GM12878 (cell line): ENCODE data around the gene PPP1R3G.

Source experiments
- BACH1 ChIP-seq: fragments of 450-650 bp; IDR thresholded peaks from 2 replicates; pipeline ENCODE4 v1.6.1; 2017; ENCODE audit warnings: mild to moderate bottlenecking, borderline replicate concordance
- CTCF ChIP-seq, 3 experiments: IDR thresholded peaks in 2 of 3; conservative IDR thresholded peaks in 1 of 3; 2 replicates each; pipeline ENCODE4 v1.5.1; 2011; ENCODE audit warnings: low read depth in 3 of 3, low read length in 3 of 3, mild to moderate bottlenecking in 3 of 3, control low read depth in 2 of 3, moderate library complexity in 2 of 3, inconsistent platforms in 1 of 3, mixed read lengths in 1 of 3; ENCODE audit not compliant: control insufficient read depth in 2 of 3, insufficient read depth in 1 of 3; ENCODE audit errors: extremely low read depth in 1 of 3
- HCFC1 ChIP-seq: fragments of 150-350 bp; IDR thresholded peaks from 2 replicates; pipeline ENCODE4 v1.6.1; 2014; ENCODE audit warnings: low read length
- KAT2A ChIP-seq: conservative IDR thresholded peaks from 2 replicates; pipeline ENCODE4 v1.6.1; 2011; ENCODE audit warnings: low read depth, low read length; ENCODE audit not compliant: control insufficient read depth
- NRF1 ChIP-seq: conservative IDR thresholded peaks from 2 replicates; pipeline ENCODE4 v1.6.1; 2011; ENCODE audit warnings: mild to moderate bottlenecking, low read depth, low read length, improper control_type of control experiment
- POLR2A ChIP-seq: IDR thresholded peaks from 2 replicates; pipeline ENCODE4 v1.6.1; 2011; ENCODE audit warnings: low read depth, mild to moderate bottlenecking, low read length
- REST ChIP-seq: IDR thresholded peaks from 2 replicates; pipeline ENCODE4 v1.6.1; 2012; ENCODE audit warnings: mild to moderate bottlenecking, low read depth, low read length
- SMAD1 ChIP-seq: fragments of 450-650 bp; IDR thresholded peaks from 2 replicates; pipeline ENCODE4 v1.6.1; 2018; ENCODE audit warnings: mild to moderate bottlenecking, low read depth; ENCODE audit not compliant: partially characterized antibody
- TAF1 ChIP-seq: IDR thresholded peaks from 2 replicates; pipeline ENCODE4 v1.6.1; 2011; ENCODE audit warnings: mild to moderate bottlenecking, low read depth, low read length, borderline replicate concordance

- no peak for TF ChIP-seq CTCF (IDR thresholded peaks at IDR 0.05 in 2 of 3, conservative IDR thresholded peaks at IDR 0.05 in 1 of 3; ENCODE audit: control insufficient read depth in 2 of 3, extremely low read depth in 1 of 3, insufficient read depth in 1 of 3, low read depth in 3 of 3, low read length in 3 of 3)
- TF ChIP-seq BACH1, result no peak
- no peak for TF ChIP-seq TAF1
- no peak for TF ChIP-seq KAT2A
- TF ChIP-seq POLR2A, result no peak
- no peak for TF ChIP-seq SMAD1
- TF ChIP-seq NRF1, result no peak
- no peak for TF ChIP-seq REST
- no peak for TF ChIP-seq HCFC1
Measured at GRCh38 chr6:5120011-5120410, 34.9 kb downstream of the PPP1R3G start.
